ENCODE measurements around the gene STK32C.
"Not testable (repeated sequence)": the region's sequence is repeated elsewhere in the genome, so short reads cannot be mapped to it uniquely, and the experiment has no call there.

STK32C gene

GRCh38 chr10:132314881-132315280 is 7.1 kb upstream of the STK32C start:
- not testable (repeated sequence) for DNase-seq

- no peak for DNase-seq
Observed at GRCh38 chr10:132314336-132314735, 6.6 kb upstream of the STK32C start.

- no peak for DNase-seq
Observed at GRCh38 chr10:132313865-132314264, 6.1 kb upstream of the STK32C start.

- no peak for DNase-seq
Observed at GRCh38 chr10:132313305-132313704, 5.6 kb upstream of the STK32C start.

GRCh38 chr10:132311338-132311939 is 3.7 kb upstream of the STK32C start:
- no peak for DNase-seq

GRCh38 chr10:132310701-132311337 is 3.1 kb upstream of the STK32C start:
- no peak for DNase-seq

GRCh38 chr10:132309879-132310591 is 2.3 kb upstream of the STK32C start:
- DNase-seq, result no peak

- no peak for DNase-seq
Observed at GRCh38 chr10:132309471-132309865, 1.7 kb upstream of the STK32C start.

GRCh38 chr10:132308587-132309470 is 1.1 kb upstream of the STK32C start:
- no peak for DNase-seq

GRCh38 chr10:132306864-132307751 is 642 bp downstream of the STK32C start:
- peak; percentile 25 for DNase-seq

GRCh38 chr10:132306343-132306685 is 1.4 kb downstream of the STK32C start:
- DNase-seq, result no peak

GRCh38 chr10:132305654-132306342 is 2.0 kb downstream of the STK32C start:
- DNase-seq, result no peak

GRCh38 chr10:132304756-132305509 is 2.8 kb downstream of the STK32C start:
- DNase-seq, result no peak

- DNase-seq, result no peak
Observed at GRCh38 chr10:132303361-132304115, 4.2 kb downstream of the STK32C start.

- no peak for DNase-seq
Observed at GRCh38 chr10:132302421-132303310, 5.1 kb downstream of the STK32C start.

GRCh38 chr10:132301371-132302330 is 6.1 kb downstream of the STK32C start:
- DNase-seq, result no peak

GRCh38 chr10:132300582-132300981 is 7.2 kb downstream of the STK32C start:
- DNase-seq, result no peak

All from NCI-H1105 (cell line).